HCT116 (cell line): Measurements from ENCODE around the gene GNB5.

Experiments
- ATF3 ChIP-seq: IDR thresholded peaks from 2 replicates; pipeline ENCODE4 v1.6.1; 2012
- CEBPB ChIP-seq: IDR thresholded peaks from 2 replicates; pipeline ENCODE4 v1.6.1; 2012; ENCODE audit warnings: low read depth
- CTCF ChIP-seq, 3 experiments: fragments of 200-600 bp in 1 of 3; sonication (generic) in 1 of 3; IDR thresholded peaks in 2 of 3; conservative IDR thresholded peaks in 1 of 3; 2 replicates each; pipeline ENCODE4 v1.5.1; 2012 to 2017; ENCODE audit warnings: low read depth in 2 of 3, low read length in 2 of 3, antibody characterized with exemption in 1 of 3, borderline replicate concordance in 1 of 3, control low read depth in 1 of 3, mild to moderate bottlenecking in 1 of 3, mixed read lengths in 1 of 3, mixed run types in 1 of 3, moderate library complexity in 1 of 3; ENCODE audit not compliant: insufficient read depth in 1 of 3
- EZH2 ChIP-seq: fragments of 200-600 bp; sonication (generic); IDR thresholded peaks from 2 replicates; pipeline ENCODE4 v1.6.1; 2017; ENCODE audit warnings: antibody characterized with exemption, mixed run types
- EZH2phosphoT487 ChIP-seq: fragments of 200-600 bp; IDR thresholded peaks from 2 replicates; pipeline ENCODE4 v1.6.1; 2018; ENCODE audit warnings: antibody characterized with exemption, borderline replicate concordance
- MAX ChIP-seq: IDR thresholded peaks from 2 replicates; pipeline ENCODE4 v1.6.1; 2012
- POLR2A ChIP-seq: IDR thresholded peaks from 2 replicates; pipeline ENCODE4 v1.7.0; 2011; ENCODE audit warnings: borderline replicate concordance; ENCODE audit not compliant: insufficient read depth, insufficient read length; ENCODE audit errors: extremely low read depth
- POLR2AphosphoS5 ChIP-seq: IDR thresholded peaks from 2 replicates; pipeline ENCODE4 v1.6.1; 2011; ENCODE audit warnings: mild to moderate bottlenecking, low read depth, low read length, moderate library complexity
- YY1 ChIP-seq: IDR thresholded peaks from 2 replicates; pipeline ENCODE4 v1.6.1; 2011; ENCODE audit warnings: low read length, low read depth, moderate library complexity, mild to moderate bottlenecking; ENCODE audit not compliant: insufficient replicate concordance; ENCODE audit errors: extremely low read depth
- ZBTB33 ChIP-seq: IDR thresholded peaks from 2 replicates; pipeline ENCODE4 v1.6.1; 2011; ENCODE audit warnings: mild to moderate bottlenecking, low read length, moderate library complexity; ENCODE audit not compliant: insufficient replicate concordance; ENCODE audit errors: extremely low read depth
- ZNF274 ChIP-seq: fragments of 200-500 bp; sonication (Bioruptor generic); IDR thresholded peaks from 2 replicates; pipeline ENCODE4 v1.6.1; 2014; ENCODE audit warnings: mild to moderate bottlenecking, low read depth, low read length, inconsistent platforms

- no peak for TF ChIP-seq CTCF (IDR thresholded peaks at IDR 0.05 in 2 of 3, conservative IDR thresholded peaks at IDR 0.05 in 1 of 3; ENCODE audit: borderline replicate concordance in 1 of 3, insufficient read depth in 1 of 3, low read depth in 2 of 3, low read length in 2 of 3)
- no peak for TF ChIP-seq ATF3
- no peak for TF ChIP-seq EZH2
- no peak for TF ChIP-seq YY1
- no peak for TF ChIP-seq EZH2phosphoT487
- no peak for TF ChIP-seq POLR2A
- TF ChIP-seq CEBPB, result no peak
- no peak for TF ChIP-seq POLR2AphosphoS5
- TF ChIP-seq MAX, result no peak
- no peak for TF ChIP-seq ZNF274
- no peak for TF ChIP-seq ZBTB33
These were observed 19.8 kb downstream of the GNB5 start for GRCh38 chr15:52171386-52171785.
